ENCODE measurements around the gene SHISA5.
A peak's percentile ranks its signal among the peaks of the same experiment; 100 is the strongest.

GRCh38 chr3:48543271-48543866 is 39.4 kb upstream of the SHISA5 start:
- TF ChIP-seq SPI1 (IDR thresholded peaks at IDR 0.05; ENCODE audit: borderline replicate concordance, low read depth): peak; percentile 87
- no peak for TF ChIP-seq CTCF (IDR thresholded peaks at IDR 0.05; ENCODE audit: insufficient read depth, low read length)
